GM03348 (cell line): ENCODE results near the gene TMEM50B.
A peak's percentile ranks its signal among the peaks of the same experiment; 100 is the strongest.
"Not testable (repeated sequence)": the region's sequence is repeated elsewhere in the genome, so short reads cannot be mapped to it uniquely, and the experiment has no call there.

Experiments used
- DNase-seq: peaks from one replicate; pipeline ENCODE4 v3.0.0; 2012; ENCODE audit warnings: low spot score

Gene TMEM50B

DNA sequence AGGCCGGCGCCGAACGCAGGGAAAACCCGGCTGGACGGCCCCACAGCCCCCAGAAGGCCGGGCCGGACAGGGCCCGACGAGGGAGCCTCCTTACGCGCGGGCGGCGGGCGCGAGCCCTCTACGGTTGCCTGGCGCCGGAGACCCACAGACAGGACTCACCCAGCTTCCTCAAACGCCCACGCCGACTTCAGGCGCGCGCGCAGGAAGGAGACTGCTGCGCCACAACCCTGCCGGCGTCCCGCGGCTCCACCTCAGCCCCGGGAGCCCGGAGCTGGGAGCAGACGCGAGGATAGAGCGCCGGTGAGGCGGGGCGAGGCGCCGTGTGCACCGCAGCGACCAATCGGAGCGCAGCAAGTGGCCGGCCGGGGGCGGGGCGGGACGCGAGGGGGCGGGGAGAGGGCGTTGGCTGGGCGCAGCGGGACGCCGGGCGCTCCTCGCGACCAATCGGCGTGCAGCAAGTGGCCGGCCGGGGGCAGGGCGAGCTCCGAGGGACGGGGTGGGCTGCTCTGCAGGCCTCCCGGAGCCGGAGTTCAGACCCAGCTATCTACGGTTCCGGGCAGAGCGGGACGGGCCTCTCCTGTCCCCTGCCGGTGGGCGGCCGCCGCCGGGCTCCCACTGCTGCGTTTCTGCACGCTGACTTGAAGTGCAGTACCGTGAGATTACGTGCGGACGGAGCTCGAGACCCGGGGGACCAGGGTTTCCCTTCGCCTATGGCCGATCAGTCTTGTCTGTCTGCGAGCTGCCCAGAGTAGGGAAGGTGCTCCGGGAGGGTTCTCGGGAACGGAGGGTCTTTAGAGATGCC, at the start of gene TMEM50B:
Gene TMEM50B, minus strand, starts transcription at position 296 of the 802 bp plus-strand sequence. CDS start 11,089 bp downstream, outside the sequence.
- DNase-seq = peak; percentile 99

DNA sequence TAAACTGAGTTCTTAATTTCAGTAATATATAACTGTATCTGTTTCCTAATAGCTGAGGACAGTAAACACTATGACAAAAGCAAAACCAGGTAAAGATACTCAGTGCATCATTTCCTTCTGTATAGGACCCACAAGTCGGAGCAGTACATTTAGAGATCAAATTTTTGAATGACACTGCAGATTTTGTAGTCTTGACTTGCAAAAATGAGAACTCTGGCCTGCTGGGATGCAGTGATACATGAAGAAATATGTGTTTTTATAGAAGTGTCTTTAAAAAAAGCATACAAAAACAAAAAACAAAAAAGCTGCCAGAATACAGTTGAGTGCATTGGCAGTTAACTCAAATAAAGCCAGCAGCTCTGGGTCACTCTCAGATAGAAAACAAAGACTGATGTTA, 43.2 kb upstream of the TMEM50B start:
- no peak for DNase-seq

DNA sequence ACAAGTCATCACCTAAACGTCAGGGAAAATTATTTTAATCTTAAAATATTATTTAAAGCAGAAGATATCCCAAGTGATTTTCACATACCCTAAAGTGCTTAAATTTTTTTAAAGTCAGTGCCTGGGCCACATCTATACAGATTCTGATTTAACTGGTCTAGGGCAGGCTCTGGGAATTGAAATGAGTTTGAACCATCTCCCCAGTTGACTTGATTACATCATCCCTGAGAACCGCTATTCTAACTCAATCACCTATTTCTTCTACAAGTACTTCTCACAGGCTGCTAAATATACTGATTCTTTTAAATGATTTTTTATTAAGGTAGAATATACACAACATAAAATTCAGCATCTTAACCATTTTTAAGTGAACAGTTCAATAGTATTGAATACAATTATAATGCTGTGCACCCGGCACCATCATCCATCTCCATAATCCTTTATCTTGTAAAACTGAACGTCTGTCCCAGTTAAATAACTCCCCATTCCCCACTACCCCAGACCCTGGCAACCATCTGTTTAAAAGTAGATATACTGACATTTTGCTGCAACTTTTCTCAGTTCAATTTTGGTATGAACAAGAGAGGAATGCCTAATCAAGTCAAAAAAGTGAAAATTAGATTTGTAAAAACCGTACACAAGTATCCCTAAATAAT, 42.7 kb upstream of the TMEM50B start:
- DNase-seq = no peak

DNA sequence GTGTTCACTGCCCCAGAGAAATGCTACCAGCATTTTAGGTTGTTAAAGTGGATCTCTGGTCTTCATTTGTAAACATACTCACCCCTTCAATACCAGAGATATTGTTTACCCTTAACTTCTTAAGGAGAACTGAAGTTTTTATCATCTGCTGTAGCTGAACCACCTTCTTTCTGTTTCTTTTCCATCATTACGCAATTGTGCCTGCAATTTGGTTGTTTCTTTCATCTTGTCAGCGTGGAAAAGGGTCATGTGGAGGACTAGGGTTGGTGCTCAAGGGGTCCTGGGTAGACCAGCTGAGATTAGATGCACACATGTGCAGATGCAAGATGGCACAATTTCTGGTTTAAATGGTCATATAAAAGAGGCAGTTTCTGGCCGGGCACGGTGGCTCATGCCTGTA, 39.1 kb upstream of the TMEM50B start:
- DNase-seq = no peak

- DNase-seq = peak; percentile 42
Observed at GRCh38 chr21:33514229-33514628, 34.5 kb upstream of the TMEM50B start.

- DNase-seq = no peak
Observed at GRCh38 chr21:33512481-33512880, 32.7 kb upstream of the TMEM50B start.

GRCh38 chr21:33511639-33512038, 31.9 kb upstream of the TMEM50B start:
- DNase-seq = no peak

- no peak for DNase-seq
Observed at GRCh38 chr21:33510826-33511225, 31.1 kb upstream of the TMEM50B start.

DNA sequence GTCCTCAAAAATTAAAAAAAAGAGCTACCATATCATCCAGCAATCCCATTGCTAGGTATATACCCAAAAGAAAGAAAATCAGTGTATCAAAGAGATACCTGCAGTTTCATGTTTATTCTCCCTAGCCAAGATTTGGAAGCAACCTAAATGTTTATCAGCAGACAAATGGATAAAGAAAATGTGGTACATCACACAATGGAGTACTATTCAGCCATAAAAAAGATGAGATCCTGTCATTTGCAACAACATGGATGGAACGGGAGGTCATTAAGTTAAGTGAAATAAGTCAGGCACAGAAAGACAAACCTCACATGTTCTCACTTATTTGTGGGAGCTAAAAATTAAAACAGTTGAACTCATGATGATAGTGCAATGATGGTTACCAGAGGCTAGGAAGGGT, 27.2 kb upstream of the TMEM50B start:
- not testable (repeated sequence) for DNase-seq

GRCh38 chr21:33505833-33506232, 26.1 kb upstream of the TMEM50B start:
- DNase-seq = no peak

DNA sequence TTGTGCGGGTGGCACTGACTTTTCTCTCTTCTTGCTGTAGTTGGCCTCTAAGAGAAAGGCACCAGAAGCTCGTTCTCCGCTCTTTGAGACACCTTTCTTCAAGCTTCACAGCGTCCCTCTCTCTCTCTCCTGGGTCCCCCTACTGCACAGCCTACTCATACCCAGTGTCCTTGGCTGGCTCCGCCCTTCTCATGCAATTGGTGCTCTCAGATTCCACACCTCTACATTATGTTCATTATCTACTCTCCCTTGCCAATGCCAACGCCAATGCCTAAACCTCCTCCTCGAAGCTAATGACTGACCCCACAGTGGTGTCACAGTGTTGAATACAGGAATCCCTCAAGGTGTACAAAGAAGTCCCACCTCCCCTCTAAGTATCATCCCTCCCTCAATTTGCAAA, 16.6 kb upstream of the TMEM50B start:
- no peak for DNase-seq

DNA sequence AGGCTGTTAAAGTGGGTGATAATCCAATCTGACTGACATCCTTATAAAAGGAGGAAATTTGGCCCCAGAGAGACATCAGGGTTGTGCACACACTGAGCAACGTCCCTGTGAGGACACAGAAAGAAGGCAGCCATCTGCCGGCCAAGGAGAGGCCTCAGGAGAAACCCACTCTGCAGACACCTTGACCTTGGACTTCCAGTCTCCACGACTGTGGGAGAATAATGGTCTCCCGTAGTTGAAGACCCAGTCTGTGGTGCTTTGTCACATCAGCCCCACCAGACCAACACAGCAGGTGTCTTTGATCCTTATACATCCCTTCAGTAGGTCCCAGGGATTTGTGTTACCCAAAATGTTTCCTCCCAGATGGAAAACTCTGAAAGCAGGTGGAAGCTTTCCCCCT, 16.0 kb upstream of the TMEM50B start:
- no peak for DNase-seq

DNA sequence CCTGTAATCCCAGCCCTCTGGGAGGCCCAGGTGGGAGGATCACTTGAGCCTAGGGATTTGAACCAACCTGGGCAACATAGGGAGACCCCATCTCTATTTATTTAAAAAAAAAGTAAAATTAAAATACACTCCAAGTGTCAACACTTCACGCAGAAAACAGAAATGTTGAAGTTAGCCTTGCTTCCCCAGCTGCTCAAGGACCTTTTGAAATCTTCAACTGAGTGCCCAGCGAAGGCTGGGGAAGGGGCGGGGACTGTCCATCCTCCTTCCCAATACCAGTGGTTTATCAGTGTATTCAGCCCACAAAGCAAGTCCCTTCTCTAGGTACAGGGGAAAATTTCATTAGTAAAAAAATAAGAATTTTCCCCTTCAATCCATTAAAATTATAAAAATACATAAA, 14.0 kb upstream of the TMEM50B start:
- no peak for DNase-seq

- DNase-seq = no peak
Observed at GRCh38 chr21:33492571-33492970, 12.8 kb upstream of the TMEM50B start.

DNA sequence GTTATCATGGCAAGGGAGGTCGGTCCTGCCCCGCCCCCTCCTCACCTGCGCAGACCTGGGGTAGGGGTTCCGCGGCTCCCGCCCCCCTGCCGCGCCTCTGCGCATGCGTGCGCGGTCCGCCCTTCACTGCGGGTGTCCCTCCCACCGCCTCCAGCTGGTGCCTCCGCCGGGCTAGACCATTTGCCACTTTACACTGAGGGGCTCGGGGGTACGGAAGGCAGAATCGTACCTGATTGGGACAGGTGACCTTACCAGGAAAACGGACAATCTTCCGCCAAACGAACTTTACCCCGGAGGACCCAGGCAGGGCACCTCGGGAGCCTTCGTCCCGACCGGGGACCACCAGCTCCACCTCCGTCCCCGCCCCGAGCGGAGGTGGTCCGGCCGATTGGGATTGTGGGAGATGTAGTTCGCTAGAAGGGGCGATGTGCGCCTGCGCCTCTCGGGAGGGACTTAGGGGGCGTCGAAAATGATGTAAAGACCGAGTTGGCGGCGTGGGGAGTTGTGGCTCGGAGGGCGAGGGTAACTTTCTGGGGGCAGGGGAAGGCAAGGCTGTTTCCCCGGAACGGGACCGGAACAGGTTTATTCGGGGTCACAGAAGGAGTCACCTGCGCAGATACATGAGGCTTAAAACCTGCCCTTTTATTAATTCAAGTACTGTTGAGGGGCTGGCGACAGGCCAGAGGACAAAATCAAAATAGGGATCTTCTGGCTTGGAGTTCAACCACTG, 11.8 kb upstream of the TMEM50B start, which contains the start of gene DNAJC28:
Gene DNAJC28, minus strand, starts transcription at position 344 of the 730 bp plus-strand sequence. CDS start 2,323 bp downstream, outside the sequence.
- peak; percentile 98 for DNase-seq

DNA sequence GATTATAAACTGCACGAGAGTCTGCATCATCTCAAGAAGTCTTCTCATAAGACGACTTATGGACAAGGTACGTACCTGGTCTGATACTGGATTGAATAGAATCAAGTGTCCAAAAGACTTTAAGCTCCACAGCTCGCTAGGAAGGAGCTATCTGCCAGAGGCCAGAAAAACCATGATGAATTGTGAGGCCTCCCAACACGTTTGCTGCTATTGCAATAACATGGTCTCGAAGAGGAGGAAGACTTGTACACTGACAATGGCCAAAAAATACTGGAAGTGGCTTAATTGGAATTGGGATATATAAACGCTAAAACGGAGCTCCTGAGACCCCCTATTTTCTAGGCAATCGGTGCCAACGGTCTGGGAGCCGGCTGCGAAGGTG, 11.2 kb upstream of the TMEM50B start:
- DNase-seq = peak; percentile 7

DNA sequence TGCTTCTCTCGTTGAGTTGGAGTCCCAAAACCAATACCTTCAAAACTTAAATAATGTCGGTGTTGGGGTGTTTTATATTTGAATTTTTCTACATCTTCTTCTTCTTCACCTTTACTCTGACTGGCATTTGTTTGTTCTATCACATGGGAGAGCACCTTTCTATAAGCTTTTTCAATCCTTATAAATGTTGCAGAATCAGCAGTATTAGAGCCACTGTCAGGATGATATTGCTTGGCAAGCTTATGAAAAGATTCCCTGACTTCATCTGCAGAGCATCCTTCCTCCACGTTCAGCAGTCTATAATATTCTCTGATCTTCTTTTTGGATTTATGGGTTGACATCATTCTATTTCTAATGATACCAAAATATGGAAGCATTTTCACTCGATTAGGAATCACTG, 9.2 kb upstream of the TMEM50B start:
- DNase-seq = no peak

DNA sequence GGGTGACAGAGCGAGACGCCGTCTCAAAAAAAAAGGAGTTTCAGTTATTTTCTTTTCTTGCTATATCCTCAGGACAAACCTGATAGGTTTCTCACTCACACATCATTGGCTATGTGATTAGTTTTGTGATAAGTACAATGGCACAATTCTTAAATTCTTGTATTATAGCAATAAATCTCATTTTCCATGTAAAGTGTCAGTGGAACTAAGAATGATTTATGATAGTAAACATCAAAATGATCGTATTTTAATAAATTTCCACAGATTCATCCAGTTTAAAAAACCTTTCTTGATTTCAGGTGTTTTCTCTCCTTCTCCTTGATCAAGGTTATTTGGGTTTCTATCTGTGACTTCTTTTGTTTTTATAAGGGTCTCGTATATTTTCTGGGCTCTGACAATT, 8.2 kb upstream of the TMEM50B start:
- DNase-seq = no peak

- DNase-seq = no peak
Observed at GRCh38 chr21:33481314-33481943, 1.7 kb upstream of the TMEM50B start.

GRCh38 chr21:33480481-33481103, 818 bp upstream of the TMEM50B start:
- DNase-seq = no peak

DNA sequence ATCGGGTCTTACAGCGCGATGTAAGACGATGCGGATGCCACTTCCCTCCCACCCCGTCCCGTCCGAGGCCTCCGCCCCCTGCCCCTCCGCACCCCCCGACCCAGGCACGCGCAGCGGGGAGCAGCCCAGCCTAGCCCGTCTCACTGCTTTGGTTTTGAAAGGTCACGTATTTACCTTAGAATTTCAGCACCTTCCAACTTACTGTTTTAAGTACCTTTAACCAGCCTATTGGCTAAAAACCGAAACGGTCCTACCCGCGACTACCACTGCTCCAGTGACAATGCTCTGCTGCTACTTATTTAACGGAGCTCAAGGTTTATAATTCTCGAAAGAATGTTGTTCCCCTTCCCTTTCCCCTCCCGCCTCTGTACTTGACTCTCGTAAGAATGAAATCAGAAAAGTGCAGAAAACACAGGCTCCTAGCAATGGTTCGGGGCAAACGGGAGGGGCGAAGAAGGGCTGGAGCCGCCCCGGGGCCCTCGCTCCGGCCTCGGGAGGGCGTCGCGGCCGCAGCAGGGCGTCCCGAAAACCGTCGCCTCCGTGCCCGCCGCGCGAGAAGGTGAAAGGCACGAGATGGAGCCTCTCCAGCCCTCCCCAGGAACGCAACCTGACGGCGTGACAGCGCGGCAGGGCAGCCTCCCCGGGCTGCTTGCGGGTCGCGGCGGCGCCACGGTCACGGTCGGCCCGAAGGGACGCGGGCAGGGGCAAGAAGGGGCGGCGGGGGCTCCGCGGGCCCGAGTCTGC, 667 bp downstream of the TMEM50B start:
- peak; percentile 70 for DNase-seq
